Measurements from ENCODE around the gene GRHPR. TPM values are rescaled to one million over a fixed set of nuclear protein-coding genes. Genes with fewer than 3 reads are reported as not detected.

Gene GRHPR
- total and polyA plus RNA-seq, 4 donors: 125 to 524 (median 294) TPM

DNA sequence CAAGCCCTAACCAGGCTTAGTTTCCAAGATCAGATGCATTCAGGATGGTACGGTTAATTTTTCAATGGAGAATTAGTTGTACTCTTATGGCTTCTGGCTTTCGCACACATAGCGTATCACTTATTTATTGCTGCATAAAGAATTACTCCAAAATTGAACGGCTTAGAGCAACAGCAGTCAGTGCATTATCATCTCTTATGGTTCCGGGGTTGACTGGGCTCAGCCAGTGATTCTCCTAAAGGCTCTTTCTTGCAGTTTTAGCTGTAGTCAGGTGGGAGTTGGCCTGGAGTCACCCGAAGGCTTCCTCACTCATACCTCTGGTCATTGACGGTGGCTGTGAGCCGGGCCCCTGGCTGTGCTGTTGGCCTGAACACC is 595 bp upstream of the GRHPR start:
- Histone ChIP-seq H3K4me1 (ENCODE audit: control insufficient read depth in 4 of 4, insufficient read depth in 4 of 4, low read length in 3 of 4) (peaks cover 28 to 76% (median 63%) of the 10 kb centered on the region in 4 donors), H3K36me3 (ENCODE audit: control insufficient read depth in 4 of 4, insufficient read depth in 3 of 4, low read depth in 1 of 4, low read length in 3 of 4) (peaks cover 0 to 9% (median 4%) of the 10 kb centered on the region in 4 donors), H3K27me3 (ENCODE audit: control insufficient read depth in 4 of 4, insufficient read depth in 4 of 4, low read length in 3 of 4) (no peaks in the 10 kb centered on the region), H3K9me3 (ENCODE audit: control insufficient read depth in 4 of 4, low read length in 3 of 4) (no peaks in the 10 kb centered on the region), H3K27ac (ENCODE audit: low read depth in 1 of 2, low read length in 2 of 2) (peak overlapping the region; percentile 91 to 98), H3K9ac (ENCODE audit: low read depth in 1 of 2, low read length in 2 of 2) (peak overlapping the region in 1 of 2 donors; percentile 73), H3K4me3 (ENCODE audit: low read depth in 1 of 3, low read length in 3 of 3) (peak overlapping the region in 2 of 3 donors; percentile 82 to 90)
- WGBS: 53% methylated on average over 8 of the region's 8 CpGs
- TF ChIP-seq FOXA1 (IDR thresholded peaks at IDR 0.05): no peak
- TF ChIP-seq RAD21 (IDR thresholded peaks at IDR 0.05): no peak
- TF ChIP-seq, protein P1, sequence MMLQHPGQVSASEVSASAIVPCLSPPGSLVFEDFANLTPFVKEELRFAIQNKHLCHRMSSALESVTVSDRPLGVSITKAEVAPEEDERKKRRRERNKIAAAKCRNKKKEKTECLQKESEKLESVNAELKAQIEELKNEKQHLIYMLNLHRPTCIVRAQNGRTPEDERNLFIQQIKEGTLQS (IDR thresholded peaks at IDR 0.05): no peak
- TF ChIP-seq NR2F2 (IDR thresholded peaks at IDR 0.05): no peak
- TF ChIP-seq GABPA (IDR thresholded peaks at IDR 0.05 in 1 of 2, conservative IDR thresholded peaks at IDR 0.05 in 1 of 2): no peak
- peak in 1 of 2 donors; percentile 61 for TF ChIP-seq RXRA (IDR thresholded peaks at IDR 0.05)
- no peak for TF ChIP-seq FOXA2 (IDR thresholded peaks at IDR 0.05)
- no peak for TF ChIP-seq JUND (IDR thresholded peaks at IDR 0.05)
- DNase-seq (ENCODE audit: low spot score): no peak

DNA sequence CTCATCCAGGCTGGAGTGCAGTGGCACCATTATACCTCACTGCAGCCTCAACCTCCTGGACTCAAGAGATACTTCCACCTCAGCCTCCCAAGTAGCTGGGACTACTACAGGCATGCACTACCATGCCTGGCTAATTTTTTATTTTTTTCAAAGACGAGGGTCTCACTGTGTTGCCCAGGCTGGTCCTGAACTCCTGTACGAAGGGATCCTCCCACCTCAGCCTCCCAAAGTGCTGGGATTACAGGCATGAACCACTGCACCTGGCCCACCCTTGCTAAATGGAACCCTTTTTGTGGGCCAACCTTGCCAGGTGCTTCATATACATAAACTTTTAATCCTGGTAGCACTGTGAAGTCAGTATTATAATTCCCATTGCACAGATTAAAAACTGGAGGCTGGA is 1.0 kb downstream of the GRHPR start:
- H3K4me3 ChIP-seq (ENCODE audit: low read depth in 1 of 3, low read length in 3 of 3): peak overlapping the region; percentile 45 to 90 (median 82)
- peak overlapping the region; percentile 37 to 88 for H3K9ac ChIP-seq (ENCODE audit: low read depth in 1 of 2, low read length in 2 of 2)
- WGBS: 20% methylated on average over 2 of the region's 2 CpGs
- peaks cover 27 to 76% (median 64%) of the 10 kb centered on the region in 4 donors for H3K4me1 ChIP-seq (ENCODE audit: control insufficient read depth in 4 of 4, insufficient read depth in 4 of 4, low read length in 3 of 4)
- peaks cover 3 to 20% (median 9%) of the 10 kb centered on the region in 4 donors for H3K36me3 ChIP-seq (ENCODE audit: control insufficient read depth in 4 of 4, insufficient read depth in 3 of 4, low read depth in 1 of 4, low read length in 3 of 4)
- no peaks in the 10 kb centered on the region for H3K27me3 ChIP-seq (ENCODE audit: control insufficient read depth in 4 of 4, insufficient read depth in 4 of 4, low read length in 3 of 4)
- no peak for DNase-seq (ENCODE audit: low spot score)
- TF ChIP-seq, protein P2, sequence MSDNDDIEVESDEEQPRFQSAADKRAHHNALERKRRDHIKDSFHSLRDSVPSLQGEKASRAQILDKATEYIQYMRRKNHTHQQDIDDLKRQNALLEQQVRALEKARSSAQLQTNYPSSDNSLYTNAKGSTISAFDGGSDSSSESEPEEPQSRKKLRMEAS (IDR thresholded peaks at IDR 0.05): no peak
- TF ChIP-seq FOXA1 (IDR thresholded peaks at IDR 0.05): no peak
- TF ChIP-seq, protein P3, sequence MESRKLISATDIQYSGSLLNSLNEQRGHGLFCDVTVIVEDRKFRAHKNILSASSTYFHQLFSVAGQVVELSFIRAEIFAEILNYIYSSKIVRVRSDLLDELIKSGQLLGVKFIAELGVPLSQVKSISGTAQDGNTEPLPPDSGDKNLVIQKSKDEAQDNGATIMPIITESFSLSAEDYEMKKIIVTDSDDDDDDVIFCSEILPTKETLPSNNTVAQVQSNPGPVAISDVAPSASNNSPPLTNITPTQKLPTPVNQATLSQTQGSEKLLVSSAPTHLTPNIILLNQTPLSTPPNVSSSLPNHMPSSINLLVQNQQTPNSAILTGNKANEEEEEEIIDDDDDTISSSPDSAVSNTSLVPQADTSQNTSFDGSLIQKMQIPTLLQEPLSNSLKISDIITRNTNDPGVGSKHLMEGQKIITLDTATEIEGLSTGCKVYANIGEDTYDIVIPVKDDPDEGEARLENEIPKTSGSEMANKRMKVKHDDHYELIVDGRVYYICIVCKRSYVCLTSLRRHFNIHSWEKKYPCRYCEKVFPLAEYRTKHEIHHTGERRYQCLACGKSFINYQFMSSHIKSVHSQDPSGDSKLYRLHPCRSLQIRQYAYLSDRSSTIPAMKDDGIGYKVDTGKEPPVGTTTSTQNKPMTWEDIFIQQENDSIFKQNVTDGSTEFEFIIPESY (IDR thresholded peaks at IDR 0.05): no peak
- no peak for TF ChIP-seq FOXA2 (IDR thresholded peaks at IDR 0.05)
- TF ChIP-seq GABPA (IDR thresholded peaks at IDR 0.05 in 1 of 2, conservative IDR thresholded peaks at IDR 0.05 in 1 of 2): no peak
- TF ChIP-seq EGR1 (IDR thresholded peaks at IDR 0.05; ENCODE audit: low read depth in 2 of 2): no peak
- TF ChIP-seq HNF4G (IDR thresholded peaks at IDR 0.05): no peak
- TF ChIP-seq HNF4A (conservative IDR thresholded peaks at IDR 0.05): no peak
- no peak for TF ChIP-seq YY1 (IDR thresholded peaks at IDR 0.05)
- H3K9me3 ChIP-seq (ENCODE audit: control insufficient read depth in 4 of 4, low read length in 3 of 4): no peaks in the 10 kb centered on the region
- peak overlapping the region in 1 of 2 donors; percentile 98 for H3K27ac ChIP-seq (ENCODE audit: low read depth in 1 of 2, low read length in 2 of 2)

DNA sequence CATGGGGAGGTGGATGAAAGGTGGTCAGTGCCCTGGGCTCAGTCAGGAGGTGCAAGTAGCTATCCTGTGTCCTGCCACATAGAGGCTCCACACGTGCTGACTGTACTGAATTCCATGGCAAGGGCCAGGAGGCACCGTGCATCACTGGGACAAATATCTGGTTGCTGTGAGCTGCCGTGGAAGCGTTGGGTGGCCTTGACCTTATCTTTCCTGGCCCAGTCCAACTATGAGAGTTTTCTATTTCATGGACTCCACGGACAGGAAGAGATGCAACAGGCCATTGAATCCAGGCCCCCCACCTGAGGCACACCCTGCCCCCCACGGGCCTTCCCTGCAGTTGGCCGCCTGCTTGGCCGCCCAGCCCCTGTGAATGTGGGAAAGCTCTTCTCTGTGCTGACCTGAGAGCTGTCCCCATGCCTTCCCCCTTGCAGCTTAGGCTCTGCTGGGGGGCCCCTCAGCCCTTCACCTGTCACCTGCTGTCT is 1.7 kb downstream of the GRHPR start:
- TF ChIP-seq, protein P2 (IDR thresholded peaks at IDR 0.05): no peak
- peak; percentile 34 to 61 for TF ChIP-seq RXRA (IDR thresholded peaks at IDR 0.05)
- 29% methylated on average over 8 of the region's 8 CpGs for WGBS
- H3K36me3 ChIP-seq (ENCODE audit: control insufficient read depth in 4 of 4, insufficient read depth in 3 of 4, low read depth in 1 of 4, low read length in 3 of 4): peaks cover 5 to 20% (median 13%) of the 10 kb centered on the region in 4 donors

More for the DNA sequence above, 1.7 kb downstream of the GRHPR start:
- Histone ChIP-seq H3K4me3 (ENCODE audit: low read depth in 1 of 3, low read length in 3 of 3) (peak overlapping the region; percentile 45 to 90 (median 82)), H3K27me3 (ENCODE audit: control insufficient read depth in 4 of 4, insufficient read depth in 4 of 4, low read length in 3 of 4) (no peaks in the 10 kb centered on the region), H3K27ac (ENCODE audit: low read depth in 1 of 2, low read length in 2 of 2) (peak overlapping the region; percentile 1 to 98), H3K4me1 (ENCODE audit: control insufficient read depth in 4 of 4, insufficient read depth in 4 of 4, low read length in 3 of 4) (peaks cover 26 to 76% (median 64%) of the 10 kb centered on the region in 4 donors), H3K9ac (ENCODE audit: low read depth in 1 of 2, low read length in 2 of 2) (peak overlapping the region in 1 of 2 donors; percentile 88), H3K9me3 (ENCODE audit: control insufficient read depth in 4 of 4, low read length in 3 of 4) (no peaks in the 10 kb centered on the region)
- DNase-seq (ENCODE audit: low spot score): no peak

Data from liver (tissue), 9 donors.